ENCODE results near the gene CELF4.

The CELF4 gene

DNA sequence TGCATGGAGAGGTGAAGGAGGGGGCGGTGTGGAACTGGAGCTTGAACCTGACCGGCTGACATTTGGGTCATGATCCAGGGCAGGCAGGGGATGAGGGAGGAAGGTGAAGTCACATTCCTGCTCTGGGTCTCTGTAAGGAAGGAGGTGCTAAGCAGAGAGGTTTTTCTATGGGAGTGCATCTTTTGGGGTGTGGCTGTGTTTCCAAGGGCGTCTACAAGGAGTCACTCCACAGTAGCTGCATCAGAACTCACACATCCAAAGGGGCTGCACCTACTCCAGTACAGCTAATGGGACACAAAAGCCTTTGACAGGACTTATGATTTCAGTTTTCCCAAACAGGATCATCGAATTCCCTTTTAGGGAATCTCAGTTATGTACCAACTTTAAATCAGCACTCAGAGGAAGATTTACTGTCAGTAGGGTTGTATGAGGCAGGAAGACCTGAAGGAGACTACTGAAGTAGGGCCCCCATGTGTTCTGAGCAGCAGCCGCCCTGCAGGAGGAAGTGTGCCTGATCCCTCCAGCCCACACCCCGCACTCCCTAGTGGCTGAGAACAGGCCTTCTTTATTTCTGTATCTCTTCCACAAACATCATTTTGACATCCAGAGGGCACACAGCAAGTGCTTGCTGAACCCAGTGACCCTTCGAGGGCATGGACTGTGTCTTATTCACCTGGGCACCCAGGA is 137.2 kb downstream of the CELF4 start:
- Histone ChIP-seq H3K36me3 (ENCODE audit: control insufficient read depth, low read length) (no peaks in the 10 kb centered on the region), H3F3A (ENCODE audit: control insufficient read depth, insufficient read depth) (no peaks in the 10 kb centered on the region), H3K27me3 (ENCODE audit: control insufficient read depth, low read length) (no peaks in the 10 kb centered on the region), H3K4me1 (ENCODE audit: control insufficient read depth, low read length) (peaks cover 6% of the 10 kb centered on the region; the same call in 1 of the 2 replicates), H3K9me2 (replicated peaks; ENCODE audit: control insufficient read depth, low read length) (no peaks in the 10 kb centered on the region), H4K20me1 (ENCODE audit: control insufficient read depth, insufficient read depth, low read depth, low read length) (no peaks in the 10 kb centered on the region), H3K4me3 (ENCODE audit: low read length) (no peak overlapping the region), H3K4me2 (ENCODE audit: low read length) (no peak overlapping the region), H3K9me3 (ENCODE audit: control insufficient read depth, insufficient read depth, low read length) (no peaks in the 10 kb centered on the region), H3K27ac (ENCODE audit: low read depth, low read length) (no peak overlapping the region), H3K79me2 (ENCODE audit: control insufficient read depth, low read length) (no peaks in the 10 kb centered on the region)
- TF ChIP-seq, protein P1, sequence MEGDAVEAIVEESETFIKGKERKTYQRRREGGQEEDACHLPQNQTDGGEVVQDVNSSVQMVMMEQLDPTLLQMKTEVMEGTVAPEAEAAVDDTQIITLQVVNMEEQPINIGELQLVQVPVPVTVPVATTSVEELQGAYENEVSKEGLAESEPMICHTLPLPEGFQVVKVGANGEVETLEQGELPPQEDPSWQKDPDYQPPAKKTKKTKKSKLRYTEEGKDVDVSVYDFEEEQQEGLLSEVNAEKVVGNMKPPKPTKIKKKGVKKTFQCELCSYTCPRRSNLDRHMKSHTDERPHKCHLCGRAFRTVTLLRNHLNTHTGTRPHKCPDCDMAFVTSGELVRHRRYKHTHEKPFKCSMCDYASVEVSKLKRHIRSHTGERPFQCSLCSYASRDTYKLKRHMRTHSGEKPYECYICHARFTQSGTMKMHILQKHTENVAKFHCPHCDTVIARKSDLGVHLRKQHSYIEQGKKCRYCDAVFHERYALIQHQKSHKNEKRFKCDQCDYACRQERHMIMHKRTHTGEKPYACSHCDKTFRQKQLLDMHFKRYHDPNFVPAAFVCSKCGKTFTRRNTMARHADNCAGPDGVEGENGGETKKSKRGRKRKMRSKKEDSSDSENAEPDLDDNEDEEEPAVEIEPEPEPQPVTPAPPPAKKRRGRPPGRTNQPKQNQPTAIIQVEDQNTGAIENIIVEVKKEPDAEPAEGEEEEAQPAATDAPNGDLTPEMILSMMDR (IDR thresholded peaks at IDR 0.05; ENCODE audit: low read depth, low read length, poor library complexity, severe bottlenecking): no peak
- TF ChIP-seq EZH2phosphoT487 (IDR thresholded peaks at IDR 0.05; ENCODE audit: borderline replicate concordance, low read length): no peak

GRCh38 chr18:37426586-37426985 is 139.0 kb downstream of the CELF4 start:
- Histone ChIP-seq H3K4me3 (ENCODE audit: low read length) (no peak overlapping the region), H3K4me1 (ENCODE audit: control insufficient read depth, low read length) (peaks cover 6% of the 10 kb centered on the region; the same call in 1 of the 2 replicates), H4K20me1 (ENCODE audit: control insufficient read depth, insufficient read depth, low read depth, low read length) (no peaks in the 10 kb centered on the region), H3K36me3 (ENCODE audit: control insufficient read depth, low read length) (no peaks in the 10 kb centered on the region), H3K27ac (ENCODE audit: low read depth, low read length) (no peak overlapping the region), H3K4me2 (ENCODE audit: low read length) (no peak overlapping the region), H3F3A (ENCODE audit: control insufficient read depth, insufficient read depth) (no peaks in the 10 kb centered on the region), H3K79me2 (ENCODE audit: control insufficient read depth, low read length) (no peaks in the 10 kb centered on the region), H3K27me3 (ENCODE audit: control insufficient read depth, low read length) (no peaks in the 10 kb centered on the region), H3K9me2 (replicated peaks; ENCODE audit: control insufficient read depth, low read length) (no peaks in the 10 kb centered on the region), H3K9me3 (ENCODE audit: control insufficient read depth, insufficient read depth, low read length) (no peaks in the 10 kb centered on the region)
- TF ChIP-seq EZH2phosphoT487 (IDR thresholded peaks at IDR 0.05; ENCODE audit: borderline replicate concordance, low read length): no peak
- TF ChIP-seq, protein P1 (IDR thresholded peaks at IDR 0.05; ENCODE audit: low read depth, low read length, poor library complexity, severe bottlenecking): no peak

DNA sequence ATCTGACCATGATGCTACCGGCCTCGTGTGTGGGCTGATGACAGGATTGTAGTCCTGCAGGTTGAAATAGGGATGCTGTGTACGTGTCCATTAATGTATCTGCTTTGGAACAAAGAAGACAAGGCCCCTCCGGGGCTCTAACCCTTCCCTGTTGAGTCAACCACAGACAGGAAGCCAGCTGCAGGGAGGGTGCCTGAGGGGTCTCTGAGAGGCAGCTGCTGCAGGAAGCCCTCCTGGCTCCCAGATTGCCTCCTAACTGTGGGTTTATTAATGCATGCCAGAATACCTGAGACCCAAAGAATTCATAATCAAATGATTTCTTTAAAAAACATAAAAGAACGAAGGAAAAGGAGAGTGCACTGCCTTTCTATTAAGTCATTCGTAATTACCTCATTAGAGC is 140.4 kb downstream of the CELF4 start:
- H3K27ac ChIP-seq (ENCODE audit: low read depth, low read length): no peak overlapping the region
- no peaks in the 10 kb centered on the region for H3K79me2 ChIP-seq (ENCODE audit: control insufficient read depth, low read length)
- no peaks in the 10 kb centered on the region for H3K27me3 ChIP-seq (ENCODE audit: control insufficient read depth, low read length)
- no peaks in the 10 kb centered on the region for H3K36me3 ChIP-seq (ENCODE audit: control insufficient read depth, low read length)
- H3K9me3 ChIP-seq (ENCODE audit: control insufficient read depth, insufficient read depth, low read length): no peaks in the 10 kb centered on the region
- H3K4me3 ChIP-seq (ENCODE audit: low read length): no peak overlapping the region
- no peak for TF ChIP-seq EZH2phosphoT487 (IDR thresholded peaks at IDR 0.05; ENCODE audit: borderline replicate concordance, low read length)
- TF ChIP-seq, protein P1 (IDR thresholded peaks at IDR 0.05; ENCODE audit: low read depth, low read length, poor library complexity, severe bottlenecking): no peak
- no peaks in the 10 kb centered on the region for H3K9me2 ChIP-seq (replicated peaks; ENCODE audit: control insufficient read depth, low read length)
- no peak overlapping the region for H3K4me2 ChIP-seq (ENCODE audit: low read length)
- H3K4me1 ChIP-seq (ENCODE audit: control insufficient read depth, low read length): peaks cover 6% of the 10 kb centered on the region; the same call in 1 of the 2 replicates
- no peaks in the 10 kb centered on the region for H4K20me1 ChIP-seq (ENCODE audit: control insufficient read depth, insufficient read depth, low read depth, low read length)
- H3F3A ChIP-seq (ENCODE audit: control insufficient read depth, insufficient read depth): no peaks in the 10 kb centered on the region
